Mucosa of gallbladder (tissue), 1 donor: ENCODE measurements around the gene CCDC7. TPM values are rescaled to one million over a fixed set of nuclear protein-coding genes. Genes with fewer than 3 reads are reported as not detected.
"Not testable (repeated sequence)": the region's sequence is repeated elsewhere in the genome, so short reads cannot be mapped to it uniquely, and the experiment has no call there.

Source experiments
- DNase-seq: peaks from one replicate; pipeline ENCODE4 v3.0.0-alpha.2; 2020; ENCODE audit warnings: low spot score
- total RNA-seq: library from RNA; stranded (reverse); gene quantifications from one replicate; pipeline ENCODE4 v1.2.1, GENCODE V29; 2021
- donor health status: DM: no; HTN: no; CAD: no.

The CCDC7 gene
- total RNA-seq, 1 donor from 2014 or later = 20.5 TPM

DNA sequence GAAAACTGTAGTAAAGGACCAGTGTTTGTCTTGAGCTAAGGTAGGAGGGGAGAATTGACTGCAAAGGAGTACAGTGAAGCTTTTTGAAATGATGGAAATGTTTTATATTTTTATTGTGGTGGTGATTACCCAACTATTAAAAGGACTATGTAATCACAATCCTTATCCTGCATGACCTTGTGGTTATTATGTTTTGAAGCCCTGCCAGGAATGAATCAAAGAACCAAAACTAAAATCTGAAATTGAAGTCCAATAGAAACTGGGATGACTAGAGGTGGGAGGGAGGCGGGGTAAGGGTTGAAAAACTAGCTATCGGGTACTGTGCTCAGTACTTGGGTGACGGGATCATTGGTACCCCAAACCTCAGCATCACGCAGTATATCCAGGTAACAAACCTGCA lies 8.2 kb downstream of the CCDC7 start:
- no peak for DNase-seq

DNA sequence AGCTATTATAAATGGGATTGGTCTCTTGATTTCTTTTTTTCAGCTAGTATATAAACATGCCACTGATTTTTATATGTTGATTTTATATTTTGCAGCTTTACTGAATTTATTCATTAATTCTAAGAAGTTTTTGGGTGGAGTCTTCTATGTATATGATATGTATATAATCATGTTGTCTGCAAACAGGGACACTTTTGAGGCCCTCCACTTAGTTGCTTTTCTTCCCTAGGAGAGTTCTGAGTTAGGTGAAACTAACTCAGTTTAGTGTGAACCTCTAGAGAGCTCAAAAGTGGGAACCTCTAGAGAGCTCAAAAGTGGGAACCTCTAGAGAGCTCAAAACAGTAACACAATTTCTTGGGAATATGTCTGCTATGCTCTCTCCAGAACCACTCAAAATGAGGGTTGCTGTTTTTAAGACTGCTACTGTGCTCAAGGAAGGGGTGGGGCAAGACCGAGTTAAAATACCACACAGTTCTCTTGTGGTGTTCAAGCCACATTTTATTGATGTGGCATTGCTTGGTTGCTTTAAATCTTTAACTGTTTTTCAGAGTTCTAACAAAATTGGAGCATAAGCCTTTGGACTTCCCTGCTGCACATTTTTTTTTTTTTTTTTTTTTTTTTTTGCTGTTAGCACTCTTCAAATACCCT lies 13.2 kb downstream of the CCDC7 start:
- DNase-seq = no peak

- no peak for DNase-seq
Measured at GRCh38 chr10:32461203-32461602, 15.3 kb downstream of the CCDC7 start.

DNA sequence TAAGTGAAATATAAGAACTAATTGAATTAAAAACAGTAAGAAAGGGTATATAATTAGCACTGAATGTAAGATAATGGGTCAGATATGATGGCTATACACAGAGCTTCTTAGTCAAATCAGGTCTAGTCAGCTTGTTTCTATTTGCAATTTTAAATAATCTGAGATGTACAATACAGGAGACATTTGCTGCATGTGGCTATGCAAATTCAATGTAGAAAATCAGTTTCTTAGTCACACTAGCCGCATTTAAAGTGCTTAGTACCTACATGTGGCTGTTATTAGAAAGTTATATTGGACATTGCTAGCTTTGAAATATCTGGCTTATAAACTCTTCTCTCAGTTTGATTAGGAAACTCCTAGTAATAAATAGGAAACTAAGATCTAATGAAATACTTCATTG lies 25.3 kb downstream of the CCDC7 start:
- DNase-seq = no peak

DNA sequence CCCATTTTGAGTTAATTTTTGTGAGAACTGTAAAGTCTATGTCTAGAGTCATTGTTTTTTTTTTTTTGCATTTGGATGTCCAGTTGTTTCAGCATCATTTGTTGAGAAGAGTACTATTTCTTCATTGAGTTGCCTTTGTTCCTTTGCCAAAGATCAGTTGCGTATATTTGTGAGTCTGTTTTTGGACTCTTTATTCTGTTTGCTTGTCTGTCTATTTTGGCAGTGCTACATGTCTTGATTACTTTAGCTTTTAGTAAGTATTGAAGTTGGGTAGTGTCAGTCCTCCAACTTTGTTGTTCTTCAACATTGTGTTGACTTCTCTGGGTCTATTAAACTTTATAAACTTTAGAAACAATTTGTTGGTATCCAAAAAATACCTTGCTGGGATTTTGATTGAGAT lies 31.6 kb downstream of the CCDC7 start:
- DNase-seq = no peak

GRCh38 chr10:32481606-32482005 lies 35.7 kb downstream of the CCDC7 start:
- DNase-seq = no peak

GRCh38 chr10:32483019-32483502 lies 37.1 kb downstream of the CCDC7 start:
- DNase-seq = not testable (repeated sequence)

GRCh38 chr10:32488038-32488437 lies 42.1 kb downstream of the CCDC7 start:
- DNase-seq = not testable (repeated sequence)

- DNase-seq = no peak
Measured at GRCh38 chr10:32489158-32489557, 43.2 kb downstream of the CCDC7 start.

- no peak for DNase-seq
Measured at GRCh38 chr10:32489901-32490300, 44.0 kb downstream of the CCDC7 start.

DNA sequence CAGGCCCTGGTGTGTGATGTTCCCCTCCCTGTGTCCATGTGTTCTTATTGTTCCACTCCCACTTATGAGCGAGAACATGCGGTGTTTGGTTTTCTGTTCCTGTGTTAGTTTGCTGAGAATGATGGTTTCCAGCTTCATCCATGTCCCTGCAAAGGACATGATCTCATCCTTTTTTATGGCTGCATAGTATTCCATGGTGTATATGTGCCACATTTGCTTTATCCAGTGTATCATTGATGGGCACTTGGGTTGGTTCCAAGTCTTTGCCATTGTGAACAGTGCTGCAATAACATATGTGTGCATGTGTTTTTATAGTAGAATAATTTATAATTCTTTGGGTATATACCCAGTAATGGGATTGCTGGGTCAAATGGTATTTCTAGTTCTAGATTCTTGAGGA lies 48.6 kb downstream of the CCDC7 start:
- not testable (repeated sequence) for DNase-seq

GRCh38 chr10:32500136-32500535 lies 54.2 kb downstream of the CCDC7 start:
- not testable (repeated sequence) for DNase-seq

GRCh38 chr10:32501906-32502305 lies 56.0 kb downstream of the CCDC7 start:
- no peak for DNase-seq

DNA sequence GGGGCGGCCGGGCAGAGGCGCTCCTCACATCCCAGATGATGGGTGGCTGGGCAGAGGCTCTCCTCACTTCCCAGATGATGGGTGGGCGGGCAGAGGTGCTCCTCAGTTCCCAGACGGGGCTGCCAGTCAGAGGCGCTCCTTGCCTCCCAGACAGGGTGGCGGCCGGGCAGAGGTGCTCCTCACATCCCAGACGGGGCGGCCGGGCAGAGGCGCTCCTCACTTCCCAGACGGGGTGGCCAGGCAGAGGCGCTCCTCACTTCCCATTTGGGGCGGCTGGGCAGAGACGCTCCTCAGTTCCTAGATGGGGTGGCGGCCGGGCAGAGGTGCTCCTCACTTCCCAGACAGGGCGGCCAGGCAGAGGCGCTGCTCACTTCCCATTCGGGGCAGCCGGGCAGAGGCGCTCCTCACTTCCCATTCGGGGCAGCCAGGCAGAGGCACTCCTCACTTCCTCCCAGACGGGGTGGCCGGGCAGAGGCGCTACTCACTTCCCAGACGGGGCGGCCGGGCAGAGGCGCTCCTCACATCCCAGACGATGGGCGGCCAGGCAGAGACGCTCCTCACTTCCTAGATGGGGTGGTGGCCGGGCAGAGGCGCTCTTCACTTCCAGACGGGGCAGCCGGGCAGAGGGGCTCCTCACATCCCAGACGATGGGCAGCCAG lies 60.0 kb downstream of the CCDC7 start:
- DNase-seq = not testable (repeated sequence)

DNA sequence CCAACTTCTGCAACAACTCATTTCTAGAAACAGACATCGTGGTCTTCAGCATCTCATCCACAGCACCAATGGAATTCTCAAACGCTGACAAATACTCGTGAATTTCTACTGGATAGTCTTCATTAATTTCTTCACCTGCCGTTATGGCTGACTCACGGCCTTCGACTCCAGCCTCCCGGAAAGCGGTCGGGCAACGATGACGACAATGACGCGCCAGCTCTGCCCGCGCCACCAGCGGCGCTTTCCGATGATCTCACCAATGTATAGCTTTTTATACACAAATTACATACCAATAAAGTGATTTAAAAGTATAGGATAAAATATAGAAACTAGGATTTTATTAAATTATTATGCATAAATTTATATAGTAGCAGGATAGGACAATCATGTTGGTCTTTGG lies 65.7 kb downstream of the CCDC7 start:
- DNase-seq = no peak

GRCh38 chr10:32516567-32517495 lies 70.9 kb downstream of the CCDC7 start:
- no peak for DNase-seq

- DNase-seq = no peak
Measured at GRCh38 chr10:32530231-32530630, 84.3 kb downstream of the CCDC7 start.

DNA sequence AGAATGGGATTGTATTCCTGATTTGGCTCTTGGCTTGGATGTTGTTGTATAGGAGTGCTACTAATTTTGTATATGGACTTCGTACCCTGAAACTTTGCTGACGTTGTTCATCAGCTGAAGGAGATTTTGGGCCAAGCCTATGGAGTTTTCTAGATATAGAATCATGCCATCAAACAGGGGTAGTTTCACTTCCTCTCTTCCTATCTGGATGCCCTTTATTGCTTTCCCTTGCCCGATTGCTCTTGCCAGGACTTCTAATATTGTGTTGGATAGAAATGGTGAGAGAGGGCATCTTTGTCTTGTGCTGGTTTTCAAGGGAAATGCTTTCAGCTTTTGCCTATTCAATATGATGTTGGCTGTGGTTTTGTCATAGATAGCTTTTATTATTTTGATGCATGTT lies 92.3 kb downstream of the CCDC7 start:
- DNase-seq = no peak

- DNase-seq = no peak
Measured at GRCh38 chr10:32540691-32541470, 94.9 kb downstream of the CCDC7 start.

GRCh38 chr10:32548208-32548607 lies 102.3 kb downstream of the CCDC7 start:
- no peak for DNase-seq

DNA sequence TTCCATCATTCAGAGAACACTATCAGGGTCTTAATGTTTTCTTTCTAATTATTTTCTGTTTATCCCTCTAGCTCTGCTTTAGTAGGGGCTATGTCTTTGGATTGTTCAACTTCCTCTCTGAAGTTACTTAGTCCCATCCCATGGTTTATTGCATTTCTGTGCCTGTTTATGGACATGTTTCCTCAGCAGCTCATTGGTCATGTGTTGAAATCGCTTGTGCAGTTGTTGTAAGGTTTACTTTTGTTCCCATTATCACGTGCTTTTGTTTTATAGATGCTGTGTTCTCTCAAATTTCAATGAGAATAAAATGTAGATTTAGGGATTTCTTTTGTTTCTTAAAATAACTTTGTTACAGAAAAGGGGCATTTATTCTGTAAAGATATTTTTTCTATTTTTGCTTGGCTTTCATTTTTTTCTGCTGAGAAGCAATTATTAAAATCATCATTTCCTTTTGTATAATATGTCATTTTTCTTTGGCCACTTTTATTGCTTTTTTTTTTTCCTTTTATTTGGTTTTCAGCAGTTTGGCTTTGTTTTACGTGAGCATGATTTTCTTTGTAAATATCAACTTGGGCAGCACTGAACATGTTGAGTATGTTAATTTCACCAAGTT lies 110.9 kb downstream of the CCDC7 start:
- DNase-seq = no peak
